ENCODE results near the gene SELENOK.

- TF ChIP-seq CTCF (IDR thresholded peaks at IDR 0.05; ENCODE audit: poor library complexity, severe bottlenecking) (no peak), SMC3 (conservative IDR thresholded peaks at IDR 0.05; ENCODE audit: poor library complexity) (no peak), EZH2 (IDR thresholded peaks at IDR 0.05; ENCODE audit: borderline replicate concordance, insufficient read depth, low read length, poor library complexity, severe bottlenecking) (no peak), POLR2AphosphoS5 (IDR thresholded peaks at IDR 0.05) (no peak), RAD21 (conservative IDR thresholded peaks at IDR 0.05) (no peak)
These were observed 49.0 kb upstream of the SELENOK start for GRCh38 chr3:53940623-53941022.
